ELF-1 (cell line): ENCODE data around the gene VPS13A.
A peak's percentile ranks its signal among the peaks of the same experiment; 100 is the strongest.

ENCODE experiments used
- DNase-seq: peaks from one replicate; pipeline ENCODE4 v3.0.0-alpha.2; 2016; ENCODE audit warnings: low read depth, low spot score

VPS13A gene

DNA sequence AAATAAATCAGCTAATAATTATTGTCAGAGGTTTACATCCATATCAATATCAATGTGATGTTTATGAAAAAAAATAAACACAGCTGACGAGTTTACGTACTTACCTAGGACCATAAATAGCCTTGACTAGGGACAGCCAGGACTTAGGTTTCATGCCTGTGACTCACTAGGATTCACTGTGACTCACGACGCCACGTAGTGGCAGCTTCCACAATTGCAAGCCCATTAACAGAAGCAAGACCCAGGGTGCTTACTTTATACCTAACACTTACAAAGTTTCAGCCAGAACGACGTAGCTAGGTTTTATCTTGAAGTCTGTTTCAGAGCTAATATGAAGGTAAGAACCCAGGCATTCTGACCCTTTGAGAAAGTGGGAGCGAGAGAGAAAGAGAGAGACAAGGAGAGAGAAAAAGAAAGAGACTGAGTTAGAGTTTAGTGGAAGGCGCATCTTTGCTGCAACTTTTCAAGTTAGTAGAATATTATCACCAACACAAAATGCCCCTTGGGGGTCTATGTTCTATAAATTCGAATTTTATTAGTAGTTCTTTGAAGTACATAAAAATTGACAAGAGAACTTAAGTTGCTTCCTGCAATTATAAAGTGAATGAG is 279.6 kb downstream of the VPS13A start:
- DNase-seq, result peak; percentile 80

DNA sequence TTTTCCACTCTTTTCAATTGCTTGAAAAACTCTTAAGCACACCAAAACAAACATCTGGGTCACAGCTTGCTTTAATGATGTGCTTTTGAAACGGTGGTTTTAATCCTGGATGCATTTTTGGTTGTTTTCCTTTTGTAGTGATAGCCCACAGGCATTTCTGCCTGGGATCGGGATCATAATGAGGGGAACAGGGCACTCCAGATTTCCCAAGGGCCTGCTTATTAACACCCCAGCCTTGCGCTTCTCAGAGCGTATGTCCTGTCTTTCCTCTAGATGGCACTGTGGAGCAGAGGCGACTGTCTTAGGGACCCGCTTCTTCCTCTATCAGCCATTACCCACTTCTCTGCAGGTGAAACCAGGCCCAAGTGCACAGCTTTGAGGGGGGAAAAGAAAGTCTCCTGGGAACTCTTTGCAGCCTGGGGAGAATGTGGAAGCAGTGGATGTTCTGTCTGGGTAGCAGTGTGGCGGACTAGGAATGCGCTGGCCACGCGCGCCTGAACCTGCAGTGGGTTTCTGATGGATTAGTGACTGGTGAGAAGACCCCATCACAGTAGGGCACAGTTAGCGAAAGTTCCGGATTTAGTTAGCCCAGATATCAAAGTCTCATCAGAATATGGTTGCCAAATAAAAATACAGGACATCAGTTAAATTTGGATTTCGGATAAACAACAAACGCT is 280.7 kb downstream of the VPS13A start:
- peak; percentile 81 for DNase-seq

DNA sequence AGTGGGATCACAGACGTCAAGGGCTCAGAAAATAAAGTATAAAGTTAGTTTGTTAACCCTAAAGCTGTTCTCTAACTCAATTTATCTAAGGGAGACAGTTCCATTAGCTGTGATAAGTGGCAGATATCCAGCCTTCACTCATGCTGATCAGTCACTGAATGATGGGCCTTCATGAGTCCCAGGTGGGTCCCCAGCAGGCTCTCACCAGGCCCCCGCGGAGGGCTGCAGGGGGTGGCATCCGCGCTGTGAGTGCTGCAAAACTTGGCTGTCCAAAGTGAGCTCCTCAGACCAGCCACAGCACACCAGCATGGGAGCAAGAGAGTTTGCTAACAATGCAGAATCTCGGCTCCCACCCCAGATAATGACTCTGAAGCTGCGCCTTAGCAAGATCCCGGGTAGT is 283.6 kb downstream of the VPS13A start:
- no peak for DNase-seq

DNA sequence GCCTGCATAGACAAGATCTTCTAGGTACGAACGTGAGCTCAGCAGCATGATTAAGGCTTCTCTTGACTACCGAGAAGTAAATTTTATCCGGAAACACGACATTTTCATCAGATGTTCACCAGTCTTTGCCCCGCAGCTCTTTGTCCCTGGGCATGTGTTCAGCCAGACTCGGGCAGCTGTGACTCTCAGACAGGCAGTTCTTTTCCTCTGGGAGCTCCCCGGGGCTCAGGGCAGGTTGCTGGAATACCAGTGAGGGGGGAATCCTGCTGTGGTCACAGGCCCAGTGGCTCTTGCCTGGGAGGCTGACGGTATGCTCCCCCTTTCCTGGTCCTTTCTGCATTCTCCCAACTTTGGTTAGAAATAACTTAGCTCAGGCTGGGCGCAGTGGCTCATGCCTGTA is 284.7 kb downstream of the VPS13A start:
- DNase-seq, result no peak

DNA sequence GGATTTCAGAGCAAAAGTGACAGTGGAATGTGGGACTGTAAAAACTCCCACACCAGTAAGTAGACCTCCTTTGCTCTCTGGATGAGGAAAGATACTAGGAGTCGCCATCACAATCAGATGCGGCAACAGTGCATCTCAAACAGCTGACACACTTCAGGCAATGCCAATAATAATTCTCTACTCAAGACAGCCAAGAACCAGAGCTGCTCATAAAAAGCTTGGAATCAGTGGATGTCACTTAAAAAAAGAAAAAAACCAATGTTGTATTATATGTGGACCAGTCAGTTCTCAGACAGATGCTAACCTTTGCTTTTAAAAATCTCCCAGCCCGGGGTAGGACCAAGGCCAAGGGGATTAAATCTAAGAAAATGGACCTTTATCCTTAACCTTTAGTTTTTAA is 285.8 kb downstream of the VPS13A start:
- no peak for DNase-seq

DNA sequence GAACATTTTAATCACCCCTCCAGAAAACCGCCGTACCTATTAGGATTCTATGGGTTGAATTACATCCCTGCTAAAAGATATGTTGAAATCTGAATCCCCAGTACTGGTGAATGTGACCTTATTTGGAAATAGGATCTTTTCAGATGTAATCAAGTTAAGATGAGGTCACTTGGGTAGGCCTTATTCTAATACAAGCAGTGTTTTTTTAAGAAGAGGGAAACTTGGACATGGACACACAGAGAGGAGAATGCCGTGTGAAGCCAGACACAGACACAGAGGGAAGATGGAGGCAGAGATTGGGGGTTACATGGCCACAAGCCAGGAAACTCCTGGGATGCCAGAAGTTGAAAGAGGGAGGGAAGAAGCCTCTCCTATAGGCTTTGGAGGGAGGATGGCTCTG is 287.3 kb downstream of the VPS13A start:
- no peak for DNase-seq

DNA sequence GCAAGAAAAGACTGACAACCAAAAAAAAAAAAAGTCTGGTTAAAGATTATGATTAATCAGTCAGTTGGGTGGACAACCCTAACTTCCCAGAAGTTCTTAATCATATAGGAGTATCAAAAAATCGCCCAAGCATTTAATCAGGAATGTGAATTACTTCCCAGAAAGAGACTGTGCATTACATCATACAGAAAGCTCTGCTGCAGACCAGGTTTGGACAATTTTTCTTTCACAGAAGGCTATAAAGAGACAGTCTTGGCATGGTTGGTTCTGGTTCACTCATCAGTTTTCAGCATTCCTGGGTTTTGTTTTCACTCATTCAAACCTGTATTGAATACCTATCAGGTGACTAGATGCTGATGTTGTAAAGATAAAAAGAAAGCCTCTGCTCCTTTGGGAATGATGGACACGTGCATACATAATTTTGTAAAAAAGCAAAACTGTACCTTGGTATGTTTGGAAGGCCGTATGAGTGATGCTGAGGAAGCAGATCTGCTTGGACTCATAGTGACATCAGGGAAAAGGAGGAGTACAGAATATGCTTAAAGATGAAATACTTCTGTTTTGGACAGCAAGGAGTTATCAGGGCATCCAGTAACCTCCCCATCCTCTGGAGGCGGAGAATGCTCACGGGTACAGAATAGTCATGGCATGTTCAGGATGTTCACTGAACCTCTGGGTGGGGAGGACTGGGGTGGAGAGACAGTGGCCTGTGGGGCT is 292.3 kb downstream of the VPS13A start:
- DNase-seq, result no peak
